KBM-7 (cell line): ENCODE results near the gene NEURL1.
"Not testable (repeated sequence)": the region's sequence is repeated elsewhere in the genome, so short reads cannot be mapped to it uniquely, and the experiment has no call there.

Source experiments
- DNase-seq: peaks from one replicate; pipeline ENCODE4 v3.0.0-alpha.2; 2015
- in situ Hi-C: fragments of 300-500 bp; cut with MboI; formaldehyde crosslinking; loops from 2 replicates; pipeline ENCODE4 v1.14.3; 2020; ENCODE audit warnings: low sequenced_read_pairs, low pct_unique_long_range_greater_than_20kb, mixed read lengths

Gene NEURL1

GRCh38 chr10:103510791-103511752, 17.6 kb downstream of the NEURL1 start:
- no peak for DNase-seq
- in situ Hi-C loops: no loop called here

- in situ Hi-C loops: no loop called here
- no peak for DNase-seq
Measured at GRCh38 chr10:103512166-103512565, 18.7 kb downstream of the NEURL1 start.

GRCh38 chr10:103512591-103513379, 19.3 kb downstream of the NEURL1 start:
- DNase-seq: no peak
- in situ Hi-C loops: no loop called here

GRCh38 chr10:103513380-103514060, 20.0 kb downstream of the NEURL1 start:
- in situ Hi-C loops: no loop called here
- no peak for DNase-seq

GRCh38 chr10:103514244-103514643, 20.7 kb downstream of the NEURL1 start:
- no peak for DNase-seq
- in situ Hi-C loops: no loop called here

- in situ Hi-C loops: no loop called here
- DNase-seq: no peak
Measured at GRCh38 chr10:103517234-103518085, 24.0 kb downstream of the NEURL1 start.

GRCh38 chr10:103519798-103520197, 26.3 kb downstream of the NEURL1 start:
- DNase-seq: no peak
- in situ Hi-C loops: no loop called here

- in situ Hi-C loops, DNase-seq: not testable (repeated sequence)
Measured at GRCh38 chr10:103522006-103522405, 28.5 kb downstream of the NEURL1 start.

GRCh38 chr10:103523683-103524082, 30.2 kb downstream of the NEURL1 start:
- in situ Hi-C loops: no loop called here
- no peak for DNase-seq

GRCh38 chr10:103525901-103526300, 32.4 kb downstream of the NEURL1 start:
- DNase-seq: no peak
- in situ Hi-C loops: no loop called here

- in situ Hi-C loops, DNase-seq: not testable (repeated sequence)
Measured at GRCh38 chr10:103527476-103527875, 34.0 kb downstream of the NEURL1 start.

GRCh38 chr10:103528549-103528948, 35.0 kb downstream of the NEURL1 start:
- DNase-seq: no peak
- in situ Hi-C loops: no loop called here

- no peak for DNase-seq
- in situ Hi-C loops: no loop called here
Measured at GRCh38 chr10:103529539-103529938, 36.0 kb downstream of the NEURL1 start.

GRCh38 chr10:103533827-103534226, 40.3 kb downstream of the NEURL1 start:
- in situ Hi-C loops: no loop called here
- no peak for DNase-seq

GRCh38 chr10:103534621-103535498, 41.4 kb downstream of the NEURL1 start:
- in situ Hi-C loops: no loop called here
- no peak for DNase-seq

- in situ Hi-C loops: no loop called here
- no peak for DNase-seq
Measured at GRCh38 chr10:103535595-103535994, 42.1 kb downstream of the NEURL1 start.

- DNase-seq: no peak
- in situ Hi-C loops: no loop called here
Measured at GRCh38 chr10:103539751-103540150, 46.2 kb downstream of the NEURL1 start.

- DNase-seq: no peak
Measured at GRCh38 chr10:103540722-103541121, 47.2 kb downstream of the NEURL1 start.

More at GRCh38 chr10:103540722-103541121, 47.2 kb downstream of the NEURL1 start:
- in situ Hi-C loops: no loop called here
